HG02763 (cell line): ENCODE results near the gene ZBTB46.
A peak's percentile ranks its signal among the peaks of the same experiment; 100 is the strongest.
"Not testable (repeated sequence)": the region's sequence is repeated elsewhere in the genome, so short reads cannot be mapped to it uniquely, and the experiment has no call there.

Experiments used
- ATAC-seq: cut with Tn5 transposase; IDR thresholded peaks from one replicate; pipeline ENCODE4 v1.9.1; 2021; ENCODE audit warnings: mild to moderate bottlenecking, moderate library complexity; ENCODE audit not compliant: unreplicated experiment

The ZBTB46 gene

GRCh38 chr20:63858393-63859165, 27.5 kb upstream of the ZBTB46 start:
- ATAC-seq = no peak

GRCh38 chr20:63857764-63858392, 26.8 kb upstream of the ZBTB46 start:
- no peak for ATAC-seq

DNA sequence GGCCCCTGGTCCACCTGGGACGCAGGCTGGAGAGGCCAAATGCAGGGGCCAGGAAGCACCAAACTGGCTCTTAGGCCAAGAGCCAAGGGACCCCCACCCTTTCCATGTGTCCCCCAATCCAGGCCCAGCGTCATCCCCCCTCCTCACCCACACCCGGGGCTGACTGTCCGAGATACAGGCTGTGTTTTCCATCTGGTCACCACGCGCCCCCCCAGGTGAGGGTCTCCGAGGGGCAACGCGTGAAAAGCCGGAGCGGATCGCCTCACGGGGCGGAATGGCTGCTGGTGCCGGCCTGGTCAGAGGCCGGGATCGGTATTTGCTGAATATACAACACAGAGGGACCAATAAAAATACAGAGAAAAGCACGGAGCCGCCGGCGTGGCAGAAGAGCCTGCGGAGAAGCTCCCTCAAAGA, 25.0 kb upstream of the ZBTB46 start:
- no peak for ATAC-seq

DNA sequence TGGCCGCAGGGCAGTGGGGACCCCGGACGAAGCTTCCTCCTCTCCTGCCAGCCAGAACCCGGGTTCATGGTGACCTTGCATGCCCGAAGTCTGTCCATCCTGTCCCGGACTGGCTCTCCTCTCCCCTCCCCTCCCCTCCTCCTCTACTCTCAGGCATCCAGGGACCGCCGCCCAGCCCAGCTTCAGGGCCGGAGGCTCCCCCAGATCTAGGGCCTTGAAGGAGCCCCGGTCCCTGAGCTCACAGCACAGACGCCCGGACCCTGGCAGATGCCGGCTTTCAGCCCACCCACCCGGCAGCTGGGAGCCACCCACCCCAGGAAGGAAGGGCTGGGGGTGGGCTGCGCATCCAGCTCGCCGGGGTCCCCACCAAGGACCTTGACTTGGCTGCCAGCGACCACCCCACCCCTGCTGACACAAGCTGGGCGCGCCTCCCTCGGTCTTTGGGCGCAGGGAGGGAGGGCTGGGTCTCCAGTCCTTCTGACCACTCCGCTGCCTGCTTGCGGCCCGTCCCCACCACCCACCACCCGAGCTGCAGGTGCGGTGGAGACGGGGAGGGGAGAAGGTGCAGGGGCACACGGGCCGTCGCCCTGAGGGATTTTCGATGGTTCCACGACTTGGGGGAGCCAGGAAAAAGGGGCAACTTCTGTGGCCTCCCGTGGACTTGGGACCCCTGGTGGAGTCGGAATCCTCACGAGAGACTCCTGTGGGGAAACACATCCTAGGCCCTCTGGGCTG, 24.5 kb upstream of the ZBTB46 start:
- ATAC-seq = no peak

DNA sequence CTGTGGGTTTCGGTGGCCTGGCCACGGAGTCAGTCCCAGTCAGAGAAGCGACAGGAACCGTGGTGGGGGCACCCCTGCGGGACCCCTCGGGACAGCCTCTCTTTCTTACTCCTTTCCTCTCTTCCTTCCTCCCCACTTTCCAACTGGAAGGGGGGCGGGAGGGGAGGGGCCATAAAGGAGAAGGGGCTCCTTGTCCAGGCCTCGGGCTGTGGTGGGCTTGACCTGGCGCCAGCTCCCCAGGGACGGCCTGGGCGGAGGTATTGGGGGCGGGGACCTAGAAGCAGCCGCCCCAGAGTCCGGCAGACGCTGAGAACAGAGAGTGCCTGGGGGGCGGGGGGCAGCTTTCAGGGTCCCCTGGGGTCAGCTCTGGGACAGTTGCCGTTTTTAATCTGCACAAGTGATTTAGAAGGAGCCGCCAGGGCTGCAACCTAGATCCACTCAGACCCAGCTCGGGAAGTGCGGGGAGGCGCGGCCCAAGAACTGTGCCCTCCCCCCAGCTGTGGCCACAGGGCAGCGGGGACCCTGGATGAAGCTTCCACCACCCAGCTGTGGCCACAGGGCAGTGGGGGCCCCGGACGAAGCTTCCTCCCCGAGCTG, 23.8 kb upstream of the ZBTB46 start:
- no peak for ATAC-seq

- ATAC-seq = no peak
These were observed 23.2 kb upstream of the ZBTB46 start for GRCh38 chr20:63854069-63854765.

DNA sequence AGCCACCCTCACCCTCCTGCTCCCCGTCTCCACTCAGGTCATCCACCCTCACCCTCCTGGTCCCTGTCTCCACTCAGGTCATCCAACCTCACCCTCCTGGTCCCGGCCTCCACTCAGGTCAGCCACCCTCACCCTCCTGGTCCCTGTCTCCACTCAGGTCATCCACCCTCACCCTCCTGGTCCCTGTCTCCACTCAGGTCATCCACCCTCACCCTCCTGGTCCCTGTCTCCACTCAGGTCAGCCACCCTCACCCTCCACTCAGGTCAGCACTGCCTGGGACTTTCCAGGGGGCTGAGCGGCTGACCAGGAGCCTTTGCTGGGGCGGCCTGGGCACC, 22.6 kb upstream of the ZBTB46 start:
- ATAC-seq = not testable (repeated sequence)

DNA sequence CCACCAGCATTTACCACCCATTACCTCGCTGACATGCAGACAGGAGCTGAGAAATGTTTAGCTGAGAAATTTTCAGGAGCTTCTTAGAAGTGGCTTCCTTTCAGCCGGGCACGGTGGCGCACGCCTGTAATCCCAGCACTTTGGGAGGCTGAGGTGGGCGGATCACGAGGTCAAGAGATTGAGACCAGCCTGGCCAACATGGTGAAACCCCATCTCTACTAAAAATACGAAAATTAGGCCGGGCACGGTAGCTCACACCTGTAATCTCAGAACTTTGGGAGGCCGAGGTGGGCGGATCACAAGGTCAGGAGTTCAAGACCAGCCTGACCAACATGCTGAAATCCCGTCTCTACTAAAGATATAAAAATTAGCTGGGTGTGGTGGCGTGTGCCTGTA, 20.5 kb upstream of the ZBTB46 start:
- ATAC-seq = not testable (repeated sequence)

DNA sequence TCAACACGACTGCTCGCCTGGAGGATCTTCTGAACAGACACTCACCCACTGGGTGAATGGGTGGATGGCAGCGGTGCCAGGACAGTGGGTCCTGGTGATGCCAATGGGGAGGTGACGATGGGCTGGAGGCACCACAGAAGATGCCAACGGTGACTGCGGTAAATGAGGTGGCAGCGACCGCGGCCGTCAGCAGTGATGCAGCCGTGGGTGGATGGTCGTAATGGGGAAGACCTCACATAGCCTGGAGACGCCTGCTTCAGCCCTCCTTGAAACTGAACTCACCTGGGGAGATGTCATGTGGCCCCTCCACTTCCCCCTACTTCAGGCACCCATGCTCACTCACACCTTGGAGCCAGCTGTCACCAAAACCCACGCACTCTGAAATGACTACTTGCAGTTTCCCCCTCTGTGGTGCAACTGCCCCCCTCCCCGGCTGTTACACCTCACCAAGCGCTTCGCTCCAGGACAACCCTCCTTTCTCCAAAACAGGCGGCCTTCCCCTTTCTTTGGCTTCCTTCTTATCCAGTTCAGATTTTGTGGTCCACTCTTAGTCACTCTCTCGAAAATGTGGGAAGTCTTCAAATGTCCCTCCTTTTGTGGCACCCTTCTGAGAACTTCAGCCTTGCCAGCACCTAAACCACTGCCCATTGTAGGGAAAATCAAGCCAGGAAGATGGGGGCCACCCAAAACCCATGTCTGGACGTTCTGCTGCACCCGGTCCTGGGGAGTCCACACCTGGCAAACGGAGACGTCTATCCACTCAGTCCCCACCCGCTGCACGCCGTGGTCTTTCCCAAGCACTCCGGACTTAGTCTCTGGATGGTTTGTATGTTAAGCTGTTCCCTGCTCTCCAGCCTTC, 19.9 kb upstream of the ZBTB46 start:
- ATAC-seq = peak; percentile 78

GRCh38 chr20:63848003-63848911, 17.2 kb upstream of the ZBTB46 start:
- no peak for ATAC-seq

DNA sequence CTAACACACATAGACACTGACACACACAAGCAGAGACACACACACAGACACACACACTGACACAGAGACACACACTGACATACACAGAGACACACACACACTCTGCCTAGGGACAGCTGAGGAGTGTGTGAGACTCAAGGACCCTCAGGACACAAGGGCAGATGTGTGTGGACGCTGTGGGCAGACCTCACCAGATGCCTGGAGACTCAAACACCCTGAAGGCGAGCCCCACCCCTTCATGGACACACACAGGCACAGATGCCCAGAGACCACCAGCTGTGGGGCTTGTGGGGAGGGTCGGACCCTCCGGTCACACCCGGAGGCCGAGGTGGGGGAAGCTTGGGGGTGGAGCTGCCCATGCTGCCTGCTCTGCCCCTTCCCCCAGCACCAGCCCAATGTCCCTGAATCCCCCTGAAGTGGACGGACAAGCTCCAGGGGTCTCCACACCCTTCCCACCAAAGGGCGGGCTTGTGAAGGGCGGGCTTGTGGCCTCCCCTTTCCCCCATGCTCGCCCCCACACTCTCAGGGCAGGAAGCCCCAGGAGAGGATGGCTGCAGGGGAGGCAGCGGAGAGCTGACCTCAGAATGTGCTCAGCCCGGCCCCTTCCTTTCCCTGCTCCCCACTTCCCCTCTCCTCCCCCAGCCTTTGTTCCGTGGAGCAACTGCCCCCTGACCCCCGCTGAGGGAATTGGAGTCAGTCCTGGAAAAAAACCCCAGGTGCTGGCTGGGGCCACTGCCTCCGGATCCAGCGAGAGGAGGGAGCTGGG, 16.4 kb upstream of the ZBTB46 start:
- no peak for ATAC-seq

GRCh38 chr20:63846888-63847236, 15.8 kb upstream of the ZBTB46 start:
- no peak for ATAC-seq

GRCh38 chr20:63846128-63846771, 15.2 kb upstream of the ZBTB46 start:
- ATAC-seq = no peak

- ATAC-seq = no peak
These were observed 13.5 kb upstream of the ZBTB46 start for GRCh38 chr20:63844511-63844991.

DNA sequence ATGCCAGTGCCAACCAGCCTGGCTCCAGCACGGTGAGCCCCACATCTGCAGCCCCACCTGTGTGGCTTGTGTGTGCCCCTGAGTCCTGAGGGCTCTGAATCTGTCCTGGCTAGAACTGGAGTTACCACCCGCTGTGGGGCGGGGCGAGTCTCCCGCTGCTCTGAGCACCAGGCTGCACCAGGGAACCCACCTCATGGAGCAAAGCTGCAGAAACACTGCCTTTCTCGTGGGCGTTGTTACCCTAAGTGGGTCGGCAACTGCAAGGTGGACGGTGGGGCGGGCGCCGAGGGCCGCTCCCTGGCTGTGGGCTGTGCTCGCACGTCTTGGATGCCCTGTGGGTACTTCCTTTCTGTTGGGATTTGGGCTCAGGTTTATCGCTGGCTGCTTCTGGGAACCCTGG, 12.7 kb upstream of the ZBTB46 start:
- ATAC-seq = no peak

- ATAC-seq = no peak
These were observed 12.2 kb upstream of the ZBTB46 start for GRCh38 chr20:63843222-63843621.

GRCh38 chr20:63842258-63842657, 11.2 kb upstream of the ZBTB46 start:
- no peak for ATAC-seq

DNA sequence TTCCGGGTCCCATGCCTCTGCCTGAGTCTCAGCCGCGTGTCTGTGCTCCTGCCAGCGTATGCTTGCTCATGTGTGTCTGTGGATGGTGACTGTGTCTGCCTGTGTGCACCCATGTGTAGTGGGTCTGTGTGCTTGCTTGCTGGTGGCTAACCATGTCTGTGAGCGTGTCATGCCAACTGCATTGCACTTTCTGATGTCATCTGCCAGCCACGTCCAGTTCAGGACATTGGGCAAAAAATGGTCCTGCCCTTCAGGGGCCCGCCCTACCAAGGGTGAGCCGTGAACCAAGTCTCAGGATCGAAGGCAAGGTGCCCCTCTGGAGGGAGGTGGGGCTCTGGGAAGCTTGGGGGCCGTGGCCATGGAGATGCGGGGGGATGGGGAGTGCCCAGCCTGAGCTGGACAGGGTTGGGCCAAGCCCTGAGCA, 9.4 kb upstream of the ZBTB46 start:
- no peak for ATAC-seq
